ENCODE data around the gene NHEJ1.

NHEJ1 gene

DNA sequence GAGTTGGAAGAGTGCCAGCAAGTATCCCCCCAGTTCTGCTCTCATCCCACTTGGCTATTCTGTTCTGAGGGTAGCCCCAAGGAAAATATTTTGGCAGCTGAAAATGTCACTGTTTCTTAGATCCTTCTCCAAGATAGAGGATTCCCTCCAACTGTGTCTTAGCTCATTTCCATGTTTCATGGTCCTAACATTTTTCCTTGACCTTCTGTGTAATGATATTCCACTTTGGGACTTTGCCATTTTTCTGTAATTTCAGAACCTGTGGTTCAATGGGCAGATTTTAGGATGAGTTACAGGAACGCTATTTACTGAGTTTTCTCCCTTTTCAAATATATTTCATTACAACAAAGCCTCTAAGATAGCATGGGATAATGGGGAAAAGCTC is 34.7 kb downstream of the NHEJ1 start:
- DNase-seq (ENCODE audit: low read depth, low spot score), result no peak
- no peak overlapping the region for H3K27ac ChIP-seq

DNA sequence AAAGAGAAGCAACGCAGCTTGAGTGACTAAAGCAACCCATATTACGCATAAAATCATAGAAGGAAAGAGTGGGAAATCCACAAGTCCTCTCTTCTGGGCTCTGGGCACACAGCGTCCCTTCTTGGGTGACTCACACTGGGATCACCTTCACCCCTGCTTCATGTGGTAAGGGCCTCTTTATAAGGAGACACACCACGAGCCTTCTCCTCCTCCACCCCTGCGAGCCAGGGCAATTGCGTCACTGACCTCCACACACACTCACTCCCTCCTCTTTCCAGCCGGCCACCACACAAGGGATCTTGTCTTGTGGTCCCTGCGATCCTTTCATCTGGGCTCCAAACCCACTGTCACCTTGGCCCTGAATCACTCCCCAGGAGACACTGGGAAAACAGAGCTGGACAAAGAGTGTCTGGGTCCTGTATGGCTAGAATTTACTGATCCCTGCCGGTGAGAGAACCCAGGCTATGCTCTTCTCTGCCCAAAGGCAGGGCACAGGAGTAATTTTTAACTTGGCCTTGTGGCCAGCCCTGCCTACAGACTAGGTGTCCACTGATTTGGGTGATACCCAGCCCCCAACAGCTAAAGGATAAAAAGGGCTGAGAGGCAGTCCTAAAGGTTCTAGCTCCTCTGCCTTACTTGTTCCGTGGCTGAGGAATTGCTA is 35.3 kb downstream of the NHEJ1 start:
- DNase-seq (ENCODE audit: low read depth, low spot score), result no peak
- no peak overlapping the region for H3K27ac ChIP-seq

DNA sequence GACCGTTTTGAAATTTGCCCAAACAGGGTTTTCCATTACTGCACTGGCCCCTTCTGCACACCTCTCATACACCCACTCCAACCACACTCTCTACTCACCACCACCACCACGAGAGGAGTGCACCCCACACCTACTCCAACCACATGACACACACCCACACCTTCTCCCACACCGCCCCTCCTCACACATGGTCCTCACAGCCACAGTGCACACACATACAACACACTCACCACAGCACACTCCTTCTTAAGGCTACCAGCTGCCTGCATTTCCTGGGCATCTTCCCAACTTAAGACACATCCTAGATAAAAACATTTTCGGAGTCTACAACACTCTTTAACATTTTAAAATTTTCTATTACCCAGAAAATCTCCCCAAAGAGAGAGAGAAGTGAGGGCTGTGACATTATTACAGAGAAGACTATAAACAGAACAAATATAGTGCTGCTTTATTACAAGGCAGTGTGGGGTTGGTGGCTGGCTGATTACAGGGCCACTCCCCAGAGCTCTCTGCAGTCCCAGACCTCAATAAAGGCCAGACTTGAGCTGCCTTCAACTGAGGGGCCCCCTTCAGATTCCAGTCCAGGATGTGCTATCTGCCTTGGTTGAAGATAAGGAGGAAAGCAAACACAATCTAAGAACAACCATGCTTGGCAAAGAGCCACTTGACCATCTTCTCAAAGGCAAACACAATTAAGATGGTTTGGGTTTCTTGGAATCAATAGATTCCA is 36.1 kb downstream of the NHEJ1 start:
- no peak for DNase-seq (ENCODE audit: low read depth, low spot score)
- no peak overlapping the region for H3K27ac ChIP-seq

DNA sequence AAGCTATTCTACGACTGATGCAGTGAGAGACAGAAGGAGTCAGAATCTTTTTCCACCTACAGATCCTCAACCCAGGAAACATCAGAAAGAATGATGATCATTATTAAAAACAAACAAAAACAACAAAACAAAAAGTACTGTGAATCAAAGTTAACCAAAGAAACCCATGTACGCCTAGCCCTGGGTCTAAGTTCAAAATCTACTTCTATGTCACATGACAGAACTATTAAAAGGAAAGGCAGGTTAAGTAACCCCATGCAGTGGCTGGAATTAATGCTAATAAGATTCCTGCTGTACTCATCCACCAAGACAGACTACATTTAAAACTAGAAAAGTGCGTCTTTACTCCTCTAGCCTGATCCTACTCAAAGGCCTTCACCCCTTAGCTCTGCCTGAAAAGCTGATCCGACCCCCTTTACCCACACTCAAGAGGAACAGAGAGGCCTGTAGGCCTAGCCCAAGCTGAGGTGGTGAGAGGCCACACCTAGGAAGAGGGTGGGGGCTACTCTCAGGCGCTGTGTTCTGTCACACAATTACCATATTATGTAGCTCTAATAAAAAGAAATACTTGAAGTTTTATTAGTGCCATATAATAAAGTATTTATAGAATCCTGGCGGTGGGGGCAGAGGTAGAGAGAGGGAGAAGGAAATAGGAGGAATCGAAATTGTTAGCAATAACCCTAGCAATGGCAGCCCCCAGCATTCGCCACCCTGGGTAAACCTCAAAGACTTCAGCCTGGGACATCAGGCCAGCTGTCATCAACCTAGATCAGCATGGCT is 37.1 kb downstream of the NHEJ1 start:
- DNase-seq (ENCODE audit: low read depth, low spot score), result no peak
- H3K27ac ChIP-seq, result no peak overlapping the region

DNA sequence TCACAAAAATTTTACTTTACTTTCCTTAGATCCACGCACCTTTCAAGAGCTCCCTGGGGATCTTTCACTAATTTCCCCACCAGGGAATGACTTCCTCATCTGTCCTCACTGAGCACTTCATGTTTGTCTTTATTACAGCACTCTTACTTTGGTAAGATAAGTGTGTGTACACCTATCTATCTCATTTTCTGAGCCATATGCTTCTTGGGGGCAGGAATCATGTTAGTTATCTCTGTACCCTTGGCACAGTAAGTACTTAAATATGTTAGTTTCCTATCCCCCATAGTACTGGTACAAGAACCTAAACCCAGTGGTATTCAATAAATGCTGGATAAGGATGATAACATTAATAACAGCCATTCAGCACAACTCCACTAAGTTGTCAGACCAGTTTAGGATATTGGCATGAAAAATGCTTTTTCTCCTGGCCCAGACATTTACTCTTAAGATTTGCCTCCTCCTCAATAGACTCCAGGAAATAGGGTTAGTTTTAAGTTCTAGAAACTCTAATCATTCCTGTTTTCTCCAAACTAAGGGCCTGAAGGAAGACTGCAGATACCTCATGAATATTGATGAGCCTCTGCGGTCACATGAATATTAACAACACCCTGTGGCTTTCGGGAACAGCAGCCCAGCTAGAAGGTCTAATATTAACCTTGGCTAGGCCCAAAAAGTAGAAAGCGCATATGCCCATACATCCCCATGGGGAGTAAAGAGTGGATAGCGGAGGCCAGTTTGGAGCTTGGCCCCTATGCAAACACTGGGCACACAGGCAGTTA is 38.2 kb downstream of the NHEJ1 start:
- no peak overlapping the region for H3K27ac ChIP-seq
- no peak for DNase-seq (ENCODE audit: low read depth, low spot score)

DNA sequence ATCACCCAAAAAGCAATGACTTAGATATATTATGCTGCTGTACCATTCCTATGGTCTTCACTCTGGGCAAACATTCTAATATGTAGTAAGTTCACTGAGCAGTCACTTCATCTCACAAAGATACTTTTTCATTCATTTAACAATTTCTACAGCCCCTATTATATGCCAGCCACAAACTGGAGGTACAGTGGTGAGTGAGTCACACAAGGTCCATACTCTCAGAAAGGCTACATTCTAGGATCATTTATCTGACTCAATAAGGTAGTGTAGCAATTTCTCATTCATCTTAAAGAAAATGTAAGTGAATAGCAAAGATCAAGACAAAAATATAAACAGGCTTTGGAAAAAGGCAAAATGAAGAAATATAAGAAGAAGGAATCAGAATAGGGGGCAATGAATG is 40.5 kb downstream of the NHEJ1 start:
- no peak overlapping the region for H3K27ac ChIP-seq
- DNase-seq (ENCODE audit: low read depth, low spot score), result no peak

DNA sequence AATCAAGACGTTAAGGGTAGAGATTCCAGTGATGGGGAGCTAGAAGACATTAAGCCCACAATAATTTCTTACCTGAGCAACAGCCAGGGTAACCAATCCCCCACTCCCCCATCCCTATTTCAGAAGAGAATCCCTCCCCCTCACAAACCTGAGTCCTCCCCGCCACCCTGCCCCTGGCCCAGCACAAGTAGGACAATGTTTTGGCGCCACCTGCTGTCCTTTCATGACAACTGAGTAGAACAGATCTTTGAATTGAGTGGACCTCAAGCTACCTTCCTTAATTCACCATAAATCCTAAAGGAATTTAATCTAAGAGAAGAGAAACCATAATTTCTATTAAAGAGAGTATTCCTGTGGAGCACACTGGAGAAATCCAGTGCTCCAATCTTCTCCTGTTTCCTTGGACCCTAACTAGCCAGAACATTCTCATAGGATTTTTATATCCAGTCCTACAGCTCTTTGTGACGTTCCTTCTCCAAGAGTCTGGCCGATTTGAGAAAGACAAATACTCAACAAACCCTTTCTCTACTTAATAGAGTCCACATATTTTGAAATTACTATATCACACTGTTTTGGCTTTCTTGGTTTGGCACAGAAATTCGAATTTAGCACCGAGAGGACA is 41.1 kb downstream of the NHEJ1 start:
- DNase-seq (ENCODE audit: low read depth, low spot score), result no peak

DNA sequence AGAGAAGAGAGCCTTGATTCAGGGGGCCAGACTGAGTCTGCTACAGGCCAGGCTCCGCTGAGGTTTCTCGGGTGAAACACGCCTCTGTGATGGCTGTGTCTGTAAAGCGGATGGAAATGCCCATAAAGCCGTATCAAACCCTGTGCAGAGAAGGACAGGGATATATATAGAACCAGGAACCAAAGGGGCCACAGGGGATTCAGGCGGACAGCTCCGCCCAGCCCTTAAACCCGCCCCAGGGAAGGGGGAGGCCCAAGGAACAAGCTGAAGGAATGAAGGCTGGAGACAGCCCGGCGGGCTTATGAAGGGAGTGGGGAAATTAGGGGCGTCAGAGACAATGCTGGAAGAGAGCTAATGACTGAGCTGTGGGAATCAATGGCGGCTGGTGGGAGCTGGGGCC is 42.1 kb downstream of the NHEJ1 start:
- H3K27ac ChIP-seq, result no peak overlapping the region
- no peak for DNase-seq (ENCODE audit: low read depth, low spot score)

More for the DNA sequence above, 41.1 kb downstream of the NHEJ1 start:
- H3K27ac ChIP-seq, result no peak overlapping the region

DNA sequence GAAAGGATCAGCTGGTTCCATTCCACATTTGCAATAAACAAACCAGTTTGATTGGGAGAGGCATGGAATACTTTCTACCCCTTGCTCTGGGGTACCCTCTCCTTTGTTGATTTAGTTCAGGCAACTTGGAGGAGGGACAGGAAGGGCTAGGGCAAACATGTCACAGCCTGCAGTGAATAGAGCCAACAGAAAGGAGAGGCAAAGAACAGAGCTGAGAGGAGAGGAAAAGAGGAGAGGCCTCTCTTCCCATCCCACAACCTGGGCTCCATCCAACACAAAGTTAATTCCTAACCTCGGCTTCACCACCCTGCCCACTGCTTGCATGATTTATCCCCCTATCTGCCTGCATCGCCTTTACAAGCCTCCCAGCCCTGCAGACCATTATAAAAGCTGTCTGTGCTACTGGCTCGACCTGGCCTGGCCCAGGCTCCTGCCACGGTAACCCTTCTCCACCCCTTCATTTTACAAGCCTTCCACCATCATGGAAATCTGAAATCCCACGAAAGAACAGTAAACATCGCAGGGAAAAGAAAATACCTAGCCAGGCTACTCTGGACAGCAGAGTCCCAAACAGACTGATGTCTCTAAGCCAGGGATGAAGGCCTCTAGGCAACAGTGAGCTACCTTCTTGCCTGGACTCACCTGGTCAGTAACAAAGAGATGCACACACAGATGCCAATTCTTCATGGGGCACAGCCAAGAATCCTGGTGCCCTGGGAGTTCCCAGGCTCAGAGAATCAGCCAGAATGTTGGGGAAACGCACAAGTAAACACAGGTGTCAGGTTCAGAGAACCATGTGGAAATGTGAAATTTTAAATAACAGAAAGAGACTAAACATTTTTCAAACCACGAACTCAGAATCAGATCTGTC is 43.6 kb downstream of the NHEJ1 start:
- DNase-seq (ENCODE audit: low read depth, low spot score), result no peak
- H3K27ac ChIP-seq, result no peak overlapping the region

DNA sequence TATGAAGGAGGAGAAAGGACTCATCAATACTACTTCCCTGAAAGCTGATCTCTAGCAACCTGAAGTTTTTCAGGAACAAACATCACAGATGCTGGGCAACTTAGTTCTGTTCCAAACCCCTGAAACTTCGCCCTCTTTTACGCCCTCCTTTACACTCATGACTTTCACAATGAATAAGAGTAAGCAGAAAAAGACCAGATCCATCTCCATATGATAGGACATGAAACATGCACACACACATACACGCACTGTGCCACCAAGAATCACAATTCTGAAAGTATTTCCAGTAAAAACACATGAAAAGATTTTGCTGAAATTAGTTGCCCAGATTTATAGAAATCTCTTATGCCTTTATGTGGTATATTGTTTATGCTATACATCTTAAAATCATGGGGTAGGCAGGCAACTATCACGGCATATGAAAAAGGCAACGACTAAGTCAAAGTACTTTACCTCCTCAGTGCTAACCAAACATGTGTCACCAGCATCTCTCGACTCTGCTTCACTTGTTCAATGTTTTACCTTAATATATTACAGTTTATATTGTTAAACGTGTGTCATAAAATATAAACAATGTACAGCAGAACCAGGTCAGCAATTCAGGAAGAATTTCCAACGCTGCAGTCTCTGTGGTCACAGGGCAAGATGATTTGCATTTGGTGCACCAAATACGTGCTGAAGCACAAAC is 47.8 kb downstream of the NHEJ1 start:
- DNase-seq (ENCODE audit: low read depth, low spot score), result no peak
- no peak overlapping the region for H3K27ac ChIP-seq

DNA sequence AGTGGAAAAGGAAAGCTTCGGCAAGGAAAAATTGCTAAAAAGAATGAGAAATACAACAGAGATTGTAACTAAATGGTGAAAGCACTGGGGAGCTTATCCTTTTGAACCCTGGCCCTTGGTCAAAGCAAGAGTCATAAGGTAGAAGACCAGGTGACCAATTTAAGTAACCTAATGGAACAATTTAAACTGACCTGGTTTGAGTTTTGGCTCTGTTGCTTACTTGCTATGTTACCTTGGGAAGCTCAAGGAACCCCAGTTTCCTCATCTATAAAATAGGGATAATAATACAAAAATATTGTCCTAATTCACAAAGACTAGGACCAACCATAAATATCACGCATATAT is 48.6 kb downstream of the NHEJ1 start:
- no peak for DNase-seq (ENCODE audit: low read depth, low spot score)
- H3K27ac ChIP-seq, result no peak overlapping the region

DNA sequence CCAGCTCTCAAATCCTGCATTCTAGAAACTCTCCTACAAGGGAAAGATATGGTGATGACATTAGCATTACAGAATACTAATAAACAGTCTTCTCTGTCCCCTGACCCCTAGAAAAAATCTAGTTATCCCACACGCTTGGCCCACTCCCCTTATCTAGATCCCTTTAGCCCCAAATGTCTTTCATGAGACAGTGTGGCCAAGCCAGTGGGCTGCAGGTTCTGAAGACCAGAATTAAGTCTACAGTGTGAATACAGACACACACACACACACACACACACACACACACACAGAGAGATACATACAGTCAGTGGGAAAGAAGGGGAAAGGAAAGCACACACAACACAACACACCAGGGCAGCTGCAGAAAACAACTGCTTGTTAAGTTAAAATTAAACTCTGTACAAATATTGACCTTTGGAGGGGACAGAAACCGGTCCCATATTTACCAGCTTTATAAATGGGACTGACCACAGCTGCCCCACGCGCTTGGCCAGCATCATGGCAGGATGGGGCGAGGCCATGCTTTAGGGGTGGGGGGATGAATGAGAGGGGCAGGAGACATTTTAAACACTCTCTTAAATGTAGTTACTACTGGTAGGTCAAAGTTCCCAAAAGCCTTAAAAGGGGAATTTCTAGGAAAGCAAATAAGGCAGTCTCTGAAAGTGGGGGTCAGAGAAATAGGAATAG is 49.1 kb downstream of the NHEJ1 start:
- no peak overlapping the region for H3K27ac ChIP-seq
- DNase-seq (ENCODE audit: low read depth, low spot score), result no peak

DNA sequence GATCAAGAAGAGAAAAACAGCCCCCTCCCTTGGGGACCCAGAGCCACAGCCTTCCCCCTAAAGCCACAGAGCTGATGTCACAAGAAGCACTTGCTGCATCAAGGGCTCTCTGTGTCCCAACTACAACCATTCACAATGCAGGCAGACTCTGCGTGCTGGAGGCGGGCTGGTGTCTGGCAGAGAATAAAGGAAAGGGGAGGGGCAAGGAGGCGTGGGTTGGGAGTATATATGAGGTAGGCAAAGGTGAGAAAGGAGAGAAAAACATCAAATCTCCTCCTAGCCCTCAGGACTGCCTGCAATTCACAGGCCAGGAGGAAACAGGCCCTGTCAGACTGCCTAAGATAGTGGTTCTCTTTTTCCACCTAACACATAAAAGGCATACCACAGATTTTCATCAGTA is 51.1 kb downstream of the NHEJ1 start:
- H3K27ac ChIP-seq, result no peak overlapping the region
- DNase-seq (ENCODE audit: low read depth, low spot score), result no peak

DNA sequence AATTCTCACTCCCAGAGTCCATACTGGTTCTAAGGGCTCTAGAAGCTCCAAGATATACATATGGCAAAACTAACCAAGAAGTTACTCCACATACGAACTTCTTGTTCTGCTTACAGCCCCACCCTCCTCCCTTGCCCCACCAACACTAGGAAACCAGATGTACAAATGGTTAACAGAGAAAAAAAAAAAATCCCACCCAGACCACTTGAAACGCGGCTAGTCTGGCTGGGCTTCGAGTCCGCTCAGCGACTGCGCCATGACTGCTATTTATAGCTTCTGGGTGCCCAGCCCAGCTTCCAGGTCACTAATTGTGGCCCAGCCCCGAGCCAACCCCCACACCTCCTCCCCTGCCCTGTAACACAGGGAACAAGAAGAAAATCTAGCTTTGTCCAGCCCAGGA is 52.9 kb downstream of the NHEJ1 start:
- H3K27ac ChIP-seq, result no peak overlapping the region
- no peak for DNase-seq (ENCODE audit: low read depth, low spot score)

DNA sequence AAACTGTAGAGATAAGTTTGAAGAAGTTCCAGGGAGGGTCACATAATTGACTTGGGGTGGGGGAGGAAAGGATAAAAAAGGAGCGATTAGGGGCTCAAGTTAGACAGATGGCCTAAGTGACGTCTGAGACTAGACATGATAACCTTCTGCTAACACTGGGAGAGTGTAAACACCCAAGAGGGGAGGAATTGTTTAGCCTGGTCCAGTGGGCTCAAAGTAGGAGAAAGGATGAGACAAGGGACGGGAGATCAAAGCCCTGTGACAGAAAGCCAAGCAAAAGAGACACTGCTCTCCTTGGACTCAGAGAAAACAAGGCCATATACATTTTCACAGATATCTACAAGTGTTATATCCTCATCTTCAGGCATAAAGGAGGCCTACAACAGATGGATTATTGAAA is 54.4 kb downstream of the NHEJ1 start:
- no peak for DNase-seq (ENCODE audit: low read depth, low spot score)
- no peak overlapping the region for H3K27ac ChIP-seq

DNA sequence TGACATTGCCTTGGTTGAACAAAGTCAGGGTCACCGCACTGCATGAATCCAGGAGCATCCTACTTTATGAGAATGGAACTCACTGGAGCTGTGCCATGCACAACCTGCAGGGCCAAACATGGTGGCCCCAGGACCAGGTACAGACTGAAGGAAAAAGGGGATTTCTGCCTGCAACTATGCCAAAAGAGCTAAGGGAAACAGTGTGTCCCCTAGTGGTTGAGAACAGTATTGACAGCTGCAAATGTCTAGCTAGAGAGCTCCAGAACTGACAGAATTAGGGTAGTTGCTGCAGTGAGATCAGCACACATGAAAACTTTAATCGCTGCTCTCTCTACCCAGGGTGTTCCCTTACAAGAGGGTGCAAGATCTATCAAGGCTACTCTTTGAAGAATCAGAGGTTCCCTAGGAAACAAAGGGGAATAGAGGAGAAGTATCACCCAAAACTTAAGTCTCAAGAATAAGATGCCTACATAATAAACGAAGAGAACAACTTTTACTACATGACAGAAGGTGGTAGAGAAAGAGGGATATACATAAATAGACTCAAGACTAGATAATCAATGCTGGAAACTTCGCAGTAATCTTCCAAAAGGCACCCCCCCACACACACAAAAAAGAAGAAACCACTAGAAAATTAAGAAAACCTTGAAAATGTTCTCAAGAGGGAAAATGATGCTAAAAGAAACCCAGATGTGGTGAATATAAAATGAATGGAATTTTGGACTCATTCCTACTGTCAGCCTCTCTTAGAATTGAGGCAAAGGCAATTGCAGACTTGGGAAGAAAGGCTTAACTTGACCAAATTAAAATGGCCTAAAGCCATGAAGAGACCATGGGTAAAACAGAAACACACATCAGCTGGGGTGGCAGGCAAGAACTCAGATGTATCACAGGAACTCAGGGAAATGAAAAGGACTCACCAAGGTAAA is 56.2 kb downstream of the NHEJ1 start:
- no peak overlapping the region for H3K27ac ChIP-seq
- DNase-seq (ENCODE audit: low read depth, low spot score), result no peak

DNA sequence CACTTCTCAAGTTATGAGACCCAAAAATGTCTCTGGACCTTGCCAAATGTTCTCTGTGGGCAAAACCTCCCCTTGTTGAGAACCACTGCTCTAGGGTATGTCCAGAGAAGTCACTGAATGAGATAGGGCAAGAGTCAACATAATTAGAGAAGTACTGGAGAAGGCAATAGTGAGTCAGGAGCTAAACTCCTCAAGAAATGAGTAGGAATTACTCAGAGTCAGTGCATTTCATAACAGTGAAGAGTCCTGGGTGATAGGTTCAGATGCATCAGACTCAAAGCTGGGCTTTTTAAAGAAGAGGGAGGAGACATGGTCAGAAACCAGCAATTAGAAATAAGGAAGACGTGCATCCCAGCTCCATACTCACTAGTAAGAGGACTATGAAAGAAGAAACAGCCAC is 61.3 kb downstream of the NHEJ1 start:
- H3K27ac ChIP-seq, result no peak overlapping the region
- DNase-seq (ENCODE audit: low read depth, low spot score), result no peak

All from epithelial cell of prostate (primary cell).